GM23338 (cell line): ENCODE measurements around the gene ISX.

Experiments
- CREB1 ChIP-seq: fragments of 250-450 bp; sonication (Bioruptor Pico); IDR thresholded peaks from 2 replicates; pipeline ENCODE4 v1.5.0; 2020; ENCODE audit warnings: low read depth, mild to moderate bottlenecking, moderate library complexity
- EZH2 ChIP-seq: fragments of 200-600 bp; sonication (generic); IDR thresholded peaks from one replicate; pipeline ENCODE4 v1.8.0; 2017; ENCODE audit warnings: antibody characterized with exemption, mild to moderate bottlenecking, low read depth; ENCODE audit not compliant: unreplicated experiment
- EZH2phosphoT487 ChIP-seq: fragments of 200-600 bp; sonication (generic); IDR thresholded peaks from one replicate; pipeline ENCODE4 v1.8.1; 2018; ENCODE audit warnings: antibody characterized with exemption; ENCODE audit not compliant: unreplicated experiment
- JUNB ChIP-seq: IDR thresholded peaks from one replicate; pipeline ENCODE4 v1.6.1; 2016; ENCODE audit warnings: antibody characterized with exemption; ENCODE audit not compliant: unreplicated experiment
- NANOG ChIP-seq: IDR thresholded peaks from 2 replicates; pipeline ENCODE4 v1.6.1; 2016; ENCODE audit warnings: antibody characterized with exemption, borderline replicate concordance
- POLR2AphosphoS5 ChIP-seq: IDR thresholded peaks from 2 replicates; pipeline ENCODE4 v1.6.1; 2016; ENCODE audit warnings: antibody characterized with exemption, low read depth
- STAT1 ChIP-seq: IDR thresholded peaks from one replicate; pipeline ENCODE4 v1.6.1; 2016; ENCODE audit warnings: antibody characterized with exemption; ENCODE audit not compliant: unreplicated experiment
- ZNF331 ChIP-seq: fragments of 250-450 bp; sonication (Bioruptor Pico); IDR thresholded peaks from 2 replicates; pipeline ENCODE4 v1.5.0; 2020; ENCODE audit warnings: low read depth, mild to moderate bottlenecking, moderate library complexity
- TF ChIP-seq, protein P1 (sequence below): IDR thresholded peaks from one replicate; pipeline ENCODE4 v1.6.1; 2018; ENCODE audit warnings: antibody characterized with exemption; ENCODE audit not compliant: unreplicated experiment
- TF ChIP-seq, protein P2 (sequence below), 2 experiments: fragments of 200-600 bp in 1 of 2; sonication (generic) in 1 of 2; conservative IDR thresholded peaks; 2 replicates each; pipeline versions ENCODE4 v1.5.1 to v1.6.1; 2016 to 2017; ENCODE audit warnings: antibody characterized with exemption in 2 of 2, low read depth in 2 of 2, mild to moderate bottlenecking in 2 of 2, moderate library complexity in 1 of 2
- TF ChIP-seq, protein P3 (sequence below): fragments of 250-450 bp; sonication (Bioruptor Pico); IDR thresholded peaks from 2 replicates; pipeline ENCODE4 v1.5.0; 2020; ENCODE audit warnings: mild to moderate bottlenecking, moderate library complexity
- TF ChIP-seq, protein P4 (sequence below): IDR thresholded peaks from 2 replicates; pipeline ENCODE4 v1.6.1; 2016; ENCODE audit warnings: antibody characterized with exemption

DNA sequence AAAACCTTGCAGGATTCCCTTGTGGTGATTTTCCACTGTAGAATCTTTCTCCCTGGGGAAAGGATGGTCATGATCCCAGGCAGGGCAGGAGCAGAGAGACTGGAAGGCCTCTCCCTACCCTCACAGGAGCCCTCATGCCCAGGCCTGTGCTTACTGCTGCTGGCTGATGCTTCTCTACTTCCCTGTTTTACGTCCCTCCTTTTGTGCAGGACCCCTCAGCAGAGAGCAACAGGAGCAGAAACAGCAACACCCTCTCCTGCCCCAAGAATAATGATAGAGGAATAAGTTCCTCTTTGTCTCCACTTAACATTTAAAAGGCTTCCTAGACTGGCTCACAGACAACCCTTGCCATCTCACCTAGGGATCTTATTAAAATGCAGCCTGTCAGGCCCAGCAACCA is 3.6 kb downstream of the ISX start:
- TF ChIP-seq EZH2 (no peak), EZH2phosphoT487 (no peak), POLR2AphosphoS5 (no peak), CREB1 (CRISPR knock-in tag) (no peak), NANOG (no peak), JUNB (no peak), STAT1 (no peak), ZNF331 (CRISPR knock-in tag) (no peak)
- TF ChIP-seq, protein P1, sequence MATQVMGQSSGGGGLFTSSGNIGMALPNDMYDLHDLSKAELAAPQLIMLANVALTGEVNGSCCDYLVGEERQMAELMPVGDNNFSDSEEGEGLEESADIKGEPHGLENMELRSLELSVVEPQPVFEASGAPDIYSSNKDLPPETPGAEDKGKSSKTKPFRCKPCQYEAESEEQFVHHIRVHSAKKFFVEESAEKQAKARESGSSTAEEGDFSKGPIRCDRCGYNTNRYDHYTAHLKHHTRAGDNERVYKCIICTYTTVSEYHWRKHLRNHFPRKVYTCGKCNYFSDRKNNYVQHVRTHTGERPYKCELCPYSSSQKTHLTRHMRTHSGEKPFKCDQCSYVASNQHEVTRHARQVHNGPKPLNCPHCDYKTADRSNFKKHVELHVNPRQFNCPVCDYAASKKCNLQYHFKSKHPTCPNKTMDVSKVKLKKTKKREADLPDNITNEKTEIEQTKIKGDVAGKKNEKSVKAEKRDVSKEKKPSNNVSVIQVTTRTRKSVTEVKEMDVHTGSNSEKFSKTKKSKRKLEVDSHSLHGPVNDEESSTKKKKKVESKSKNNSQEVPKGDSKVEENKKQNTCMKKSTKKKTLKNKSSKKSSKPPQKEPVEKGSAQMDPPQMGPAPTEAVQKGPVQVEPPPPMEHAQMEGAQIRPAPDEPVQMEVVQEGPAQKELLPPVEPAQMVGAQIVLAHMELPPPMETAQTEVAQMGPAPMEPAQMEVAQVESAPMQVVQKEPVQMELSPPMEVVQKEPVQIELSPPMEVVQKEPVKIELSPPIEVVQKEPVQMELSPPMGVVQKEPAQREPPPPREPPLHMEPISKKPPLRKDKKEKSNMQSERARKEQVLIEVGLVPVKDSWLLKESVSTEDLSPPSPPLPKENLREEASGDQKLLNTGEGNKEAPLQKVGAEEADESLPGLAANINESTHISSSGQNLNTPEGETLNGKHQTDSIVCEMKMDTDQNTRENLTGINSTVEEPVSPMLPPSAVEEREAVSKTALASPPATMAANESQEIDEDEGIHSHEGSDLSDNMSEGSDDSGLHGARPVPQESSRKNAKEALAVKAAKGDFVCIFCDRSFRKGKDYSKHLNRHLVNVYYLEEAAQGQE, result no peak
- TF ChIP-seq, protein P2, sequence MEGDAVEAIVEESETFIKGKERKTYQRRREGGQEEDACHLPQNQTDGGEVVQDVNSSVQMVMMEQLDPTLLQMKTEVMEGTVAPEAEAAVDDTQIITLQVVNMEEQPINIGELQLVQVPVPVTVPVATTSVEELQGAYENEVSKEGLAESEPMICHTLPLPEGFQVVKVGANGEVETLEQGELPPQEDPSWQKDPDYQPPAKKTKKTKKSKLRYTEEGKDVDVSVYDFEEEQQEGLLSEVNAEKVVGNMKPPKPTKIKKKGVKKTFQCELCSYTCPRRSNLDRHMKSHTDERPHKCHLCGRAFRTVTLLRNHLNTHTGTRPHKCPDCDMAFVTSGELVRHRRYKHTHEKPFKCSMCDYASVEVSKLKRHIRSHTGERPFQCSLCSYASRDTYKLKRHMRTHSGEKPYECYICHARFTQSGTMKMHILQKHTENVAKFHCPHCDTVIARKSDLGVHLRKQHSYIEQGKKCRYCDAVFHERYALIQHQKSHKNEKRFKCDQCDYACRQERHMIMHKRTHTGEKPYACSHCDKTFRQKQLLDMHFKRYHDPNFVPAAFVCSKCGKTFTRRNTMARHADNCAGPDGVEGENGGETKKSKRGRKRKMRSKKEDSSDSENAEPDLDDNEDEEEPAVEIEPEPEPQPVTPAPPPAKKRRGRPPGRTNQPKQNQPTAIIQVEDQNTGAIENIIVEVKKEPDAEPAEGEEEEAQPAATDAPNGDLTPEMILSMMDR (conservative IDR thresholded peaks at IDR 0.05; ENCODE audit: low read depth in 2 of 2), result no peak
- TF ChIP-seq, protein P3, sequence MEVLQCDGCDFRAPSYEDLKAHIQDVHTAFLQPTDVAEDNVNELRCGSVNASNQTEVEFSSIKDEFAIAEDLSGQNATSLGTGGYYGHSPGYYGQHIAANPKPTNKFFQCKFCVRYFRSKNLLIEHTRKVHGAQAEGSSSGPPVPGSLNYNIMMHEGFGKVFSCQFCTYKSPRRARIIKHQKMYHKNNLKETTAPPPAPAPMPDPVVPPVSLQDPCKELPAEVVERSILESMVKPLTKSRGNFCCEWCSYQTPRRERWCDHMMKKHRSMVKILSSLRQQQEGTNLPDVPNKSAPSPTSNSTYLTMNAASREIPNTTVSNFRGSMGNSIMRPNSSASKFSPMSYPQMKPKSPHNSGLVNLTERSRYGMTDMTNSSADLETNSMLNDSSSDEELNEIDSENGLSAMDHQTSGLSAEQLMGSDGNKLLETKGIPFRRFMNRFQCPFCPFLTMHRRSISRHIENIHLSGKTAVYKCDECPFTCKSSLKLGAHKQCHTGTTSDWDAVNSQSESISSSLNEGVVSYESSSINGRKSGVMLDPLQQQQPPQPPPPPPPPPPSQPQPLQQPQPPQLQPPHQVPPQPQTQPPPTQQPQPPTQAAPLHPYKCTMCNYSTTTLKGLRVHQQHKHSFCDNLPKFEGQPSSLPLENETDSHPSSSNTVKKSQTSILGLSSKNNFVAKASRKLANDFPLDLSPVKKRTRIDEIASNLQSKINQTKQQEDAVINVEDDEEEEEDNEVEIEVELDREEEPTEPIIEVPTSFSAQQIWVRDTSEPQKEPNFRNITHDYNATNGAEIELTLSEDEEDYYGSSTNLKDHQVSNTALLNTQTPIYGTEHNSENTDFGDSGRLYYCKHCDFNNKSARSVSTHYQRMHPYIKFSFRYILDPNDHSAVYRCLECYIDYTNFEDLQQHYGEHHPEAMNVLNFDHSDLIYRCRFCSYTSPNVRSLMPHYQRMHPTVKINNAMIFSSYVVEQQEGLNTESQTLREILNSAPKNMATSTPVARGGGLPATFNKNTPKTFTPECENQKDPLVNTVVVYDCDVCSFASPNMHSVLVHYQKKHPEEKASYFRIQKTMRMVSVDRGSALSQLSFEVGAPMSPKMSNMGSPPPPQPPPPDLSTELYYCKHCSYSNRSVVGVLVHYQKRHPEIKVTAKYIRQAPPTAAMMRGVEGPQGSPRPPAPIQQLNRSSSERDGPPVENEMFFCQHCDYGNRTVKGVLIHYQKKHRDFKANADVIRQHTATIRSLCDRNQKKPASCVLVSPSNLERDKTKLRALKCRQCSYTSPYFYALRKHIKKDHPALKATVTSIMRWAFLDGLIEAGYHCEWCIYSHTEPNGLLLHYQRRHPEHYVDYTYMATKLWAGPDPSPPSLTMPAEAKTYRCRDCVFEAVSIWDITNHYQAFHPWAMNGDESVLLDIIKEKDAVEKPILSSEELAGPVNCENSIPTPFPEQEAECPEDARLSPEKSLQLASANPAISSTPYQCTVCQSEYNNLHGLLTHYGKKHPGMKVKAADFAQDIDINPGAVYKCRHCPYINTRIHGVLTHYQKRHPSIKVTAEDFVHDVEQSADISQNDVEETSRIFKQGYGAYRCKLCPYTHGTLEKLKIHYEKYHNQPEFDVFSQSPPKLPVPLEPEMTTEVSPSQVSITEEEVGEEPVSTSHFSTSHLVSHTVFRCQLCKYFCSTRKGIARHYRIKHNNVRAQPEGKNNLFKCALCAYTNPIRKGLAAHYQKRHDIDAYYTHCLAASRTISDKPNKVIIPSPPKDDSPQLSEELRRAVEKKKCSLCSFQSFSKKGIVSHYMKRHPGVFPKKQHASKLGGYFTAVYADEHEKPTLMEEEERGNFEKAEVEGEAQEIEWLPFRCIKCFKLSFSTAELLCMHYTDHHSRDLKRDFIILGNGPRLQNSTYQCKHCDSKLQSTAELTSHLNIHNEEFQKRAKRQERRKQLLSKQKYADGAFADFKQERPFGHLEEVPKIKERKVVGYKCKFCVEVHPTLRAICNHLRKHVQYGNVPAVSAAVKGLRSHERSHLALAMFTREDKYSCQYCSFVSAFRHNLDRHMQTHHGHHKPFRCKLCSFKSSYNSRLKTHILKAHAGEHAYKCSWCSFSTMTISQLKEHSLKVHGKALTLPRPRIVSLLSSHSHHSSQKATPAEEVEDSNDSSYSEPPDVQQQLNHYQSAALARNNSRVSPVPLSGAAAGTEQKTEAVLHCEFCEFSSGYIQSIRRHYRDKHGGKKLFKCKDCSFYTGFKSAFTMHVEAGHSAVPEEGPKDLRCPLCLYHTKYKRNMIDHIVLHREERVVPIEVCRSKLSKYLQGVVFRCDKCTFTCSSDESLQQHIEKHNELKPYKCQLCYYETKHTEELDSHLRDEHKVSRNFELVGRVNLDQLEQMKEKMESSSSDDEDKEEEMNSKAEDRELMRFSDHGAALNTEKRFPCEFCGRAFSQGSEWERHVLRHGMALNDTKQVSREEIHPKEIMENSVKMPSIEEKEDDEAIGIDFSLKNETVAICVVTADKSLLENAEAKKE, result no peak
- TF ChIP-seq, protein P4, sequence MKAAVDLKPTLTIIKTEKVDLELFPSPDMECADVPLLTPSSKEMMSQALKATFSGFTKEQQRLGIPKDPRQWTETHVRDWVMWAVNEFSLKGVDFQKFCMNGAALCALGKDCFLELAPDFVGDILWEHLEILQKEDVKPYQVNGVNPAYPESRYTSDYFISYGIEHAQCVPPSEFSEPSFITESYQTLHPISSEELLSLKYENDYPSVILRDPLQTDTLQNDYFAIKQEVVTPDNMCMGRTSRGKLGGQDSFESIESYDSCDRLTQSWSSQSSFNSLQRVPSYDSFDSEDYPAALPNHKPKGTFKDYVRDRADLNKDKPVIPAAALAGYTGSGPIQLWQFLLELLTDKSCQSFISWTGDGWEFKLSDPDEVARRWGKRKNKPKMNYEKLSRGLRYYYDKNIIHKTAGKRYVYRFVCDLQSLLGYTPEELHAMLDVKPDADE, result no peak
